Transverse colon (tissue), 3 donors: Measurements from ENCODE around the gene AGPAT4.

Experiments
- CTCF ChIP-seq, 5 experiments: fragments of 200-600 bp in 3 of 5; fragments of 450-650 bp in 2 of 5; sonication (generic) in 3 of 5; IDR thresholded peaks; 1 replicate in 2 of 5; 2 replicates in 3 of 5; pipeline ENCODE4 v1.5.1; 2016 to 2017; ENCODE audit warnings: antibody characterized with exemption in 5 of 5, inconsistent platforms in 3 of 5, mild to moderate bottlenecking in 2 of 5, moderate library complexity in 1 of 5
- EP300 ChIP-seq: sonication (generic); formaldehyde crosslinking; IDR thresholded peaks from one replicate; pipeline ENCODE4 v1.6.1; 2017; ENCODE audit warnings: antibody characterized with exemption, low read depth

GRCh38 chr6:161284653-161285052, 10.8 kb upstream of the AGPAT4 start:
- no peak for TF ChIP-seq EP300
- TF ChIP-seq CTCF (IDR thresholded peaks at IDR 0.05): no peak
